ENCODE measurements around the gene SNAPC4. TPM values are rescaled to one million over a fixed set of nuclear protein-coding genes. Genes with fewer than 3 reads are reported as not detected.

SNAPC4 gene
- total RNA-seq, 4 donors from 2014 or later: 6.0 to 14.5 (median 10.1) TPM

DNA sequence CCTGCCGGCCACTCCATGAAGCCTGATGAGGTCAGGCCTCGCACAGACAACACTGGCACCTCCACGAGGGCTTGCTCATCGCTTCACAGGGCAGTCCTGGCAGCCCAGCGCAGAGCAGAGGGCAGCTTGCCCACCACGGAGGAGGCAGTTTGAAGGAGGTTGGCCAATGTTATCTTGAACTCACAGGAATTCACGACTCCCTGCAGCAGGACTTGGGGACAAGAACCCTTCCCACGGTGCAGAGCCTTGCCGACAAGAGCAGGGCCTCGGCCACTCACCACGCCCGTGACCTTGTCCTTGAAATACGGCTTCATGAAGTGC lies 5.0 kb downstream of the SNAPC4 start:
- peaks cover 6 to 31% (median 25%) of the 10 kb centered on the region in 4 donors for H3K4me1 ChIP-seq
- H3K27me3 ChIP-seq: no peaks in the 10 kb centered on the region
- WGBS, 2 donors (ENCODE audit: low coverage in 1 of 2): 92% methylated on average over 13 of the region's 13 CpGs; no CpG with 5 or more reads in 1 of the 2 donors
- no peak overlapping the region for H3K27ac ChIP-seq
- no peak for DNase-seq
- in situ Hi-C loops (cut with MboI; ENCODE audit: low pct_ligation_motif_present in 1 of 4, low pct_unique_long_range_greater_than_20kb in 1 of 4, low sequenced_read_pairs in 3 of 4): no loop called here
- no peaks in the 10 kb centered on the region for H3K9me3 ChIP-seq
- no peak overlapping the region for H3K4me3 ChIP-seq
- intact Hi-C loops (cut with DNase I; ENCODE audit: low total_unique reads): no loop called here
- TF ChIP-seq POLR2A (IDR thresholded peaks at IDR 0.05) (no peak), EP300 (IDR thresholded peaks at IDR 0.05; ENCODE audit: low read depth) (no peak)
- peaks cover 0 to 21% (median 10%) of the 10 kb centered on the region in 4 donors for H3K36me3 ChIP-seq

GRCh38 chr9:136394312-136395019 lies 5.5 kb downstream of the SNAPC4 start:
- TF ChIP-seq EP300 (IDR thresholded peaks at IDR 0.05; ENCODE audit: low read depth) (no peak), POLR2AphosphoS5 (IDR thresholded peaks at IDR 0.05) (no peak), POLR2A (IDR thresholded peaks at IDR 0.05) (no peak), CTCF (IDR thresholded peaks at IDR 0.05) (no peak)
- Histone ChIP-seq H3K36me3 (peaks cover 0 to 26% (median 10%) of the 10 kb centered on the region in 4 donors), H3K4me1 (peaks cover 6 to 27% (median 25%) of the 10 kb centered on the region in 4 donors), H3K27me3 (no peaks in the 10 kb centered on the region), H3K4me3 (no peak overlapping the region), H3K27ac (no peak overlapping the region), H3K9me3 (no peaks in the 10 kb centered on the region)
- no peak for DNase-seq
- in situ Hi-C loops (cut with MboI; ENCODE audit: low pct_ligation_motif_present in 1 of 4, low pct_unique_long_range_greater_than_20kb in 1 of 4, low sequenced_read_pairs in 3 of 4) (no loop called here), intact Hi-C loops (cut with DNase I; ENCODE audit: low total_unique reads) (no loop called here)
- WGBS, 2 donors (ENCODE audit: low coverage in 1 of 2): 94% methylated on average over 17 of the region's 21 CpGs; no CpG with 5 or more reads in 1 of the 2 donors

DNA sequence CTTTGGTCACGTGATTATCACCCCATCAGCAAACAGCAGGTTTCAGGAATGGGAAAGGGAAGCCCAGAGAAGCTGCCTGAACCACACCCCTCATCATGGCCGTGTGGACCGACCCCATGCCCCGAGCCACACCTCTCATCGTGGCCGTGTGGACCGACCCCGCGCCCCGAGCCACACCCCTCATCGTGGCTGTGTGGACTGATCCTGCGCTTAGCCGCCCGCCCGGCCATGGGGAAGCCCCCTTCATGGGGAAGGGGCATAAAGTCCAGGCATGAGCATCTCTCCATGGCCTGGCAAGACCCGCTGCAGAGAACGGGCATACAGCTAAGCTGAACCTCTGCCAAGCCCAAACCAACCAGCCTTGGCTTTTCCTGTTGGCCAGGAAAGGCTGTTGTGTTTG lies 6.4 kb downstream of the SNAPC4 start:
- DNase-seq: no peak
- intact Hi-C loops (cut with DNase I; ENCODE audit: low total_unique reads) (no loop called here), in situ Hi-C loops (cut with MboI; ENCODE audit: low pct_ligation_motif_present in 1 of 4, low pct_unique_long_range_greater_than_20kb in 1 of 4, low sequenced_read_pairs in 3 of 4) (no loop called here)
- H3K4me1 ChIP-seq: peaks cover 0 to 18% (median 15%) of the 10 kb centered on the region in 4 donors
- H3K27me3 ChIP-seq: no peaks in the 10 kb centered on the region
- no peak for TF ChIP-seq CTCF (IDR thresholded peaks at IDR 0.05)
- no peak for TF ChIP-seq POLR2A (IDR thresholded peaks at IDR 0.05)
- TF ChIP-seq POLR2AphosphoS5 (IDR thresholded peaks at IDR 0.05): no peak
- TF ChIP-seq EP300 (IDR thresholded peaks at IDR 0.05; ENCODE audit: low read depth): no peak
- H3K9me3 ChIP-seq: no peaks in the 10 kb centered on the region
- peaks cover 0 to 34% (median 10%) of the 10 kb centered on the region in 4 donors for H3K36me3 ChIP-seq
- H3K27ac ChIP-seq: no peak overlapping the region
- no peak overlapping the region for H3K4me3 ChIP-seq
- WGBS, 2 donors (ENCODE audit: low coverage in 1 of 2): 82% methylated on average over 17 of the region's 17 CpGs; no CpG with 5 or more reads in 1 of the 2 donors

DNA sequence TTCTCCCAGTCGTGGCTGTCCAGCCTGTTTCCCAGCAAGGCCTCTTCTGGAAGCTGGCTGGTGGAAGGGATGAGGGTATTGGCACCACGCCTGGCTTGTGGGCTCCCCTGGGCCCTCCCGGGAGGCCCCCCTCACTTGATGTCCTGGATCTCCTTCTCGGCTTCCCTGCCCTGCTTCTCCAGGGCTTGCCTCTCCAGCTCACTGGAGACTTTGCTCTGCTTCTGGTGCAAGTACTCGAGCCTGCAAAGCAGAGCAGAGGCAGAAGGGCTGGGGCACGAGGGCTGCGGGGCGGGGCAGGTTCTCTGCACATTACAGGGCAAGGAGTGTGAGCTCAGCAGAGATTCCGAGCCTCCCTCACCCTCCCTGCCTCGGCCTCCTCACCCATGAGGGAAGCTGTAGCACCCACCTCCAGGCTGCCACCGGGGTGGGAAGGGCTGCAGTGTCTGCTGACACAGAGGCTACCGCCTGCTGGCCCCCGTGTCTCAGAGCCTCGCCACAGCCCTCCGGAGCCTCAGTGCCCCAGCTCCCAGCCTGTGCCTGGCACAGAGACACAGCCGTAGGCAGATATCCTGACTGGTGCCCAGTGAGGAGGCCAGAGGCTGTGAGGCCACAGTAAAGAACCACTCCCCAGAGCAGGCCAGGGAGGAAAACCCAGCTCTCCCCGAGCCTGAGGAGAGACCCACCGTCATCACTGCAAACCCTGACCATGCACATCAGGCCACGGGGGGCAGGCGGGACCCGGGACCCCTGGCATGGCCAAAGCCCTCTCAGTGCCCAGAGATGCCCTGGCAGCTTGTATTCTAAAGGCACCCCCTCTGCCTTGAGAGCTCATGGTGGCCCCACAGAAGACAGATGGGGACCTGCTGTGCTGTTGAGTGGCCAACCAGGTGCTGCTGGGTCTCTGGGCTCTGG lies 7.2 kb downstream of the SNAPC4 start:
- TF ChIP-seq CTCF (IDR thresholded peaks at IDR 0.05): no peak
- TF ChIP-seq POLR2AphosphoS5 (IDR thresholded peaks at IDR 0.05): no peak
- TF ChIP-seq POLR2A (IDR thresholded peaks at IDR 0.05): no peak
- no peak for TF ChIP-seq EP300 (IDR thresholded peaks at IDR 0.05; ENCODE audit: low read depth)
- intact Hi-C loops (cut with DNase I; ENCODE audit: low total_unique reads): no loop called here
- H3K9me3 ChIP-seq: no peaks in the 10 kb centered on the region
- DNase-seq: no peak
- in situ Hi-C loops (cut with MboI; ENCODE audit: low pct_ligation_motif_present in 1 of 4, low pct_unique_long_range_greater_than_20kb in 1 of 4, low sequenced_read_pairs in 3 of 4): no loop called here
- WGBS, 2 donors (ENCODE audit: low coverage in 1 of 2): 93% methylated on average over 19 of the region's 21 CpGs; no CpG with 5 or more reads in 1 of the 2 donors
- no peaks in the 10 kb centered on the region for H3K27me3 ChIP-seq
- no peak overlapping the region for H3K27ac ChIP-seq
- H3K4me1 ChIP-seq: peaks cover 0 to 16% (median 12%) of the 10 kb centered on the region in 4 donors
- H3K36me3 ChIP-seq: peaks cover 0 to 34% (median 10%) of the 10 kb centered on the region in 4 donors
- H3K4me3 ChIP-seq: no peak overlapping the region

Measured in transverse colon (tissue), 4 donors.